Right lobe of liver (tissue), 4 donors: Measurements from ENCODE around the gene NOS2.

Source experiments
- CTCF ChIP-seq, 4 donors: fragments of 200-600 bp in 3 of 4; fragments of 450-650 bp in 1 of 4; IDR thresholded peaks; one replicate each; pipeline versions ENCODE4 v1.5.1 to v1.8.0; 2016 to 2022; ENCODE audit warnings: antibody characterized with exemption in 4 of 4, mild to moderate bottlenecking in 2 of 4
- POLR2A ChIP-seq: fragments of 450-650 bp; IDR thresholded peaks from one replicate; pipeline ENCODE4 v1.6.1; 2017; ENCODE audit warnings: antibody characterized with exemption, mild to moderate bottlenecking
- donor health status: DM: no; HTN: no; CAD: no.
- donor health status: DM: no; HTN: no; CAD: no.
- donor health status: DM: no; HTN: yes; CAD: no.

GRCh38 chr17:27804113-27804512, 3.8 kb upstream of the NOS2 start:
- no peak for TF ChIP-seq CTCF (IDR thresholded peaks at IDR 0.05)
- TF ChIP-seq POLR2A = no peak
